GM10847 (cell line): ENCODE results near the gene RNASE1.

Experiments
- POLR2A ChIP-seq: IDR thresholded peaks from 2 replicates; pipeline ENCODE4 v1.6.1; 2011; ENCODE audit not compliant: insufficient read length; ENCODE audit errors: extremely low read depth

Gene RNASE1

DNA sequence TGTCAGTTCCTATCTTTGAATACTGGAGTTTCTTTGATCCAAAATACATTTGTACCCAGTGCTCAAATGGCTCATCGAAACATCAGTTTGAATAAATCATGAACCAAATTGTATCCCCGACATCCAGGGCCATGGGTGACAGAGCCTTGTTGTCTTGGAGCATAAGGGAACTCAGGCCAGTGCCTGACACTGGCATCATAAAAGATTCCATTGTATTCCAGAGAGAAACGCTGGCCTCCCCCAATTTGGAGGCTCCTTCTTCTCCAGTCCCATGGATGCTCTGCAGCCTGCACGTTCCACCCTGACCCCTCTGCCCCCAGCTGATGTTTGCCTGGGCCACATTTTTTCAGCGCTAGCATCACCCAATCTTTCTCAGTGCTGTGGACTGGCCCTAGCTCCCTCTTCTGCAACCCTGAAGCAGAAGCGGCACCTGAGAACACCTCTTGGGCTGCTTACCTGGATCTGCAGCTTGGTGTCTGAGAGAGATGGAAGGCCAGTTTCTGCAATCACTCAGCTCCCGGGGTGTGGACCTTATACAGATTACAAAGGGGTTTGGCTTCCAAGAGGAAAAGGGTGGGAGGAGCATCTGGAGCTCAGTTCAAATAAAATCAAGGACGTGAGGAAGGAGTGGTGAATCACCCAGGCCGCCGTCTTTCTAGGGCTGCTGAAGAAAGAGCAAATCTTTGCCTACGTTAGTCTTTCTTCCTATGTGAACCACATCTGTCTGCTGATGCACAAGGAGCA is at the start of gene RNASE1:
Gene RNASE1 (minus strand): TSS at position 504 of the 744 bp plus-strand sequence. CDS start 776 bp downstream, outside the sequence.
- TF ChIP-seq POLR2A: no peak

DNA sequence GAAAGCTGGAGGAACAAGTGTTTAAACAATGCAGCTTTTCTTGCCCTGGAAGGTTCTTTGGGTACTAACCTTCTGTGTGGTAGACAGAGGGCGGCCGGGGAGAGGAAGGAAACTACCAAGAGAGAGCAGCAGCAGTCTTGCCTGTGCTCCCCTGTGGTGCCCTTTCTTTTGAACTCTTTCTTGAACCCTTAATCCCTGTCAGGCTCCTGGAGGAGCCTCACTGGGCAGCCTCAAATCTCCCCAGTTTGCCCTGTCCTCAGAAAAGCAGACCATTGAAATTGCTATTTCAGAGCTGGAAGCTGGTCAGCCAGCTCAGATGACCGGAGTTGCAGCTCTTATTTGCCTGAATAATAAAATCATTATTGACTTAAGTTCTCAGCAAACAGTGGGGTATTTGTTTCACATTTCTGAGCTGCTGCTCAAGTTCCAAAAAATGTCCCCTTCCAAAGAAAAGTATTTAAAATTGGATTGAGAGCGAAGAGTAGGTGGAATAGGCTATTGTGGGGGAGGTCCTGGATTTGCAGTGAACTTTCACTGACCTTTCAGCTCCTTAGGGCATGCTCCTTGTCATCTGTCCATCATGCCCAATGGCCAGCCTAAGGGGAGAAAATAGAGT is 46.4 kb upstream of the RNASE1 start:
- no peak for TF ChIP-seq POLR2A

DNA sequence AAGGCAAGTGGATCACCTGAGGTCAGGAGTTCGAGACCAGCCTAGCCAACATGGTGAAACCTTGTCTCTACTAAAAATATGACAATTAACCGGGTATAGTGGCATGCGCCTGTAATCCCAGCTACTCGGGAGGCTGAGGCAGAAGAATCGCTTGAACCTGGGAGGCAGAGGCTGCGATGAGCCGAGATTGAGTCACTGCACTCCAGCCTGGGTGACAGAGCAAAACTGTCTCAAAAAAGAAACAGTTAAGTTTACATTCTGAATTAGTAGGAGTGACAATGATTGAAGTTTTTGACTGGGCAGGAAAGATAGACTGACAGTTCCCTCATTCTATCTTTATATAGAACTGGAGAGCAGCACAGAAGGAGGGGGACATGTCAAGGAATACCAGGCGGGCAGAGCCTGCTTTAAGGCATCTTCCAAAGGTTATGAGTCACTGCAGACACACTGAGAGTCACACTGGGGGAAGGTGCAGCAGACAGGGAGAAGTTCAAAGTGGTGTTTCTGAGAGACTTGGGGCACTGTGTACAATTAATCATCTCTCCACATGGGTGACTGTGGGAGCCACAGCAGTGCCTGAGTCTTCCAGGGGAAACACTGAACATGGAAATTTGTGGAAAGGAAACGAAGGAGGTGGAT is 45.8 kb upstream of the RNASE1 start:
- no peak for TF ChIP-seq POLR2A

DNA sequence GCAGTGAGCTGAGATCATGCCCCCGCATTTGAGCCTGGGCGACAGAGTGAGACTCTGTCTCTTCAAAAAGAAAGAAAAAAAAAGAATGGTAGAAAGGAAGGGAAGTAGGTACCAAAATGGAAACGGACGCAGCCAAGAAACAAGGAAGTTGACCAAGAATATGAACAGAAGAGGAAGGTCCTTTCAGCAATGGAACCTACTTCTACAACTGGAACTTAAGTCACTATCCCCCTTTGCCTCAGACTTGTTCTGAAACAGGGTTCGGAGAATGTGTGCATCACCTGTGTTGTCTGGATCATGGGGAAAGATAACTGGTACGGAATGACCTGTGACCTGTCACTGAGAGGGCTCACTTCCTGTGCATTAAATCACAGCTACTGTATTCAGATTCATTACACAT is 43.9 kb upstream of the RNASE1 start:
- TF ChIP-seq POLR2A: no peak

DNA sequence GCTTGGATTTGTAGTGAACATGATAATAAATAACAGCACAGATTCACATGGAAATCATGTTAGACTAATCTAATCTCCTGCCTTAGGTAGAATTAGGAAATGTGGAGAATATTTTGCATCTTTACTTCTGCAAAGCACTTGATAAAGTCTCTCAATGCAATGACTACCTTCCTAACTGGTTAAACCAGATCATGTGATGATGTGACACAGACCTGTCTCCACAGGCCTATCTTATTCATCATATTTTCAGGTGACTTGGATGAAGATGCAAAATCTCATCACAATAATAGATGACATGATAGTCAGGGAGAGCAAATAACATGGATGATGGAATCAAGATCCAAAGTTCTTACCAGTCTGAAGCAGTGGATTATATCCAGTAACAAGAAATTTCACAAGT is 38.5 kb upstream of the RNASE1 start:
- TF ChIP-seq POLR2A: no peak

GRCh38 chr14:20837831-20838230 is 35.2 kb upstream of the RNASE1 start:
- no peak for TF ChIP-seq POLR2A

DNA sequence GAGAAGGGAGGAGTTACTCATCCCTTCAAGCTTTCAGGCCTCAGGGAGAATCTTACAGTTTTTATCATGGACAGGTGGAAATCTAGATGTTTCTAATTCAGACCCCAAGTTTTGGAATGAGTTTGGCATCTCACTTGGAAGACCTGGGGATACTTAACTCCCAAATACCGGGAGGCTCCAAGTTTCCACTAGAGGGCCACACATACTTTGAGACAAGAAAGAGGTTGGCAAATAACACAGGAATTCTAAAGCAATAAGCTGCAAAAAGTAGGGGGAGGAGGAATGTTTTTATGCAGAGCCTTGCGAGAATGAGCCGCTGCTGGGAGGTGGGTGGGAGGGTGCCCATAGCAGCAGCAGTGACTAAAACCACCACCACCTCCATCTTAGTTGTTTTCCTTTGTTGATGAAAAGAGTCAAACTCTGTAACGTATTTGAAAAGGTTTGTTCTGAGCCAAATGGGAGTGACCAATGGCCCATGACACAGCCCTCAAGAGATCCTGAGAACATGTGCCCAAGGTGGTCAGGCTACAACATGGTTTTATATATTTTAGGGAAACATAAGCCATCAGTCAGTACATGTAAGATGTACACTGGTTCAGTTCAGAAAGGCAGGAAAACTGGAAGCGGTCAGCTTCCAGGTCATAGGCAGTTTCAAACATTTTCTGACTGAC is 34.2 kb upstream of the RNASE1 start:
- no peak for TF ChIP-seq POLR2A

GRCh38 chr14:20834899-20835298 is 32.3 kb upstream of the RNASE1 start:
- no peak for TF ChIP-seq POLR2A

- no peak for TF ChIP-seq POLR2A
These were observed 28.2 kb upstream of the RNASE1 start for GRCh38 chr14:20830831-20831230.

DNA sequence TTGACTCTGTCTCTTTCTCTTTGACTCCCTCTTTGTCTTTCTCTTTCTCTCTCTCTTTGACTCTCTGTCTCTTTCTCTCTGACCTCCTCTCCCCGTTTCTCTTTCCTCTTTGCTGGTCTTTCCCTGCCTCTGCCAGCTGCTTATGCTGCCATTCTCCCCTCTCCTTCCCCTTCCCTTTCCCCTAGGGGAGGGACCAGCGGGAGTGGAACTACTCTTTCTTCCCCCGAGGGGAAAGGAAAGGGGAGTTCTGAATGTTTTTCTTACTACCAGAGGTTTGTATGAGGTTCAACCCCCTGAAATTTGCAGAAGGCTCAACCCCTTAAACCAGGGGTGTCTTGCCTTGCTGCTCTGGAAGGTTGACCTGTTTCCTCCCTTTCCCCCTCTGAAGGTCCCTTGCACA is 24.7 kb upstream of the RNASE1 start:
- no peak for TF ChIP-seq POLR2A

DNA sequence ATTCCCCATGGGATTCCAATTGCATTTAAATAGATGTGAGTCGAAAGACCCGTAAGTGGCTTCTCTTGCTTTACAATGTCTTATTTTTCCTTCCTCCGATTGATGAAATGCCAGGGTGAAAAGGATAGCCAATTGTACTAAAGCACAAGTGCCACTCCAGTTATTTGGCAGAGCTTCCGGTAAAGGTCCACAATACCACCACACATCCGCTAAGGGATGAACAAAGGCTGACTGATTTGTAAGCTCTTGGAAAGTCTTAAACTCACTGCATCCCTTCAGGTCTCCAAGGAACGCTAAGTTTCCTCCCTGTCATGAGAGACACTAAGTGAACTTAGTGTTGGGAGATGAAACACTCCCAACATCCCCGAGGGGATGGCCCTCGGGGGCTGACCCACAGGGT is 21.2 kb upstream of the RNASE1 start:
- no peak for TF ChIP-seq POLR2A

- no peak for TF ChIP-seq POLR2A
These were observed 17.6 kb upstream of the RNASE1 start for GRCh38 chr14:20820063-20820904.

GRCh38 chr14:20818861-20819260 is 16.2 kb upstream of the RNASE1 start:
- no peak for TF ChIP-seq POLR2A

GRCh38 chr14:20811986-20812975 is 9.6 kb upstream of the RNASE1 start:
- TF ChIP-seq POLR2A: no peak
